Upper lobe of left lung (tissue), 4 donors: ENCODE data around the gene RUBCN.
"Not testable (repeated sequence)": the region's sequence is repeated elsewhere in the genome, so short reads cannot be mapped to it uniquely, and the experiment has no call there.

Experiments
- POLR2AphosphoS5 ChIP-seq, 2 donors: sonication (generic); formaldehyde crosslinking; IDR thresholded peaks; one replicate each; pipeline ENCODE4 v1.5.1; 2017; ENCODE audit warnings: antibody characterized with exemption in 2 of 2
- TF ChIP-seq, protein P1 (sequence below), 6 experiments: fragments of 450-650 bp in 4 of 6; fragments of 200-600 bp in 2 of 6; sonication (generic) in 2 of 6; IDR thresholded peaks; one replicate each; pipeline ENCODE4 v1.5.1; 2016 to 2019; ENCODE audit warnings: antibody characterized with exemption in 6 of 6

- TF ChIP-seq, protein P1, sequence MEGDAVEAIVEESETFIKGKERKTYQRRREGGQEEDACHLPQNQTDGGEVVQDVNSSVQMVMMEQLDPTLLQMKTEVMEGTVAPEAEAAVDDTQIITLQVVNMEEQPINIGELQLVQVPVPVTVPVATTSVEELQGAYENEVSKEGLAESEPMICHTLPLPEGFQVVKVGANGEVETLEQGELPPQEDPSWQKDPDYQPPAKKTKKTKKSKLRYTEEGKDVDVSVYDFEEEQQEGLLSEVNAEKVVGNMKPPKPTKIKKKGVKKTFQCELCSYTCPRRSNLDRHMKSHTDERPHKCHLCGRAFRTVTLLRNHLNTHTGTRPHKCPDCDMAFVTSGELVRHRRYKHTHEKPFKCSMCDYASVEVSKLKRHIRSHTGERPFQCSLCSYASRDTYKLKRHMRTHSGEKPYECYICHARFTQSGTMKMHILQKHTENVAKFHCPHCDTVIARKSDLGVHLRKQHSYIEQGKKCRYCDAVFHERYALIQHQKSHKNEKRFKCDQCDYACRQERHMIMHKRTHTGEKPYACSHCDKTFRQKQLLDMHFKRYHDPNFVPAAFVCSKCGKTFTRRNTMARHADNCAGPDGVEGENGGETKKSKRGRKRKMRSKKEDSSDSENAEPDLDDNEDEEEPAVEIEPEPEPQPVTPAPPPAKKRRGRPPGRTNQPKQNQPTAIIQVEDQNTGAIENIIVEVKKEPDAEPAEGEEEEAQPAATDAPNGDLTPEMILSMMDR (IDR thresholded peaks at IDR 0.05) = not testable (repeated sequence)
- TF ChIP-seq POLR2AphosphoS5 (IDR thresholded peaks at IDR 0.05) = not testable (repeated sequence)
These were observed 74.4 kb downstream of the RUBCN start for GRCh38 chr3:197662352-197662751.
